GM10266 (cell line): ENCODE measurements around the gene COL1A2.

Experiments
- DNase-seq: peaks from one replicate; pipeline ENCODE4 v3.0.0; 2012; ENCODE audit errors: extremely low spot score
- TF ChIP-seq, protein P1 (sequence below): IDR thresholded peaks from 2 replicates; pipeline ENCODE4 v1.5.1; 2012; ENCODE audit warnings: mild to moderate bottlenecking, low read depth; ENCODE audit not compliant: control insufficient read depth, insufficient read depth; ENCODE audit errors: missing control alignments

COL1A2 gene

DNA sequence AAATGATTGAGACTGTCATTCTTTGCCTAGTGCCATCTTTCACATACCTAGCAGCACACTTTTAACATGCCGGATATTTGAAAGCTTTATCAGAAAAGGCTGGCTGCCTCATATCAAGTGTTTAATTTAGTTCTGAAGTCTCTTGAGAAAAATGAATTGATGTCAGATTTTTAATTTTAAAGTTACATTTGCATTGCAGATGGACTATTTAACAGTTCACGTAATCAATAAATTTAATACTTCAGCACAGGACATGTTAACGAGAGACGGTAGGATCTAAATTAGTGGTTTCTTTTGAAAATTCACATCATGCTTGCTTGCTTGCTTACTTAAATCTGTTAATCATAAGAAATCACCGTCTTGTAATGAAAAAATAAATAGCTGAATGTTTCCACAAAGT is 51.6 kb downstream of the COL1A2 start:
- TF ChIP-seq, protein P1, sequence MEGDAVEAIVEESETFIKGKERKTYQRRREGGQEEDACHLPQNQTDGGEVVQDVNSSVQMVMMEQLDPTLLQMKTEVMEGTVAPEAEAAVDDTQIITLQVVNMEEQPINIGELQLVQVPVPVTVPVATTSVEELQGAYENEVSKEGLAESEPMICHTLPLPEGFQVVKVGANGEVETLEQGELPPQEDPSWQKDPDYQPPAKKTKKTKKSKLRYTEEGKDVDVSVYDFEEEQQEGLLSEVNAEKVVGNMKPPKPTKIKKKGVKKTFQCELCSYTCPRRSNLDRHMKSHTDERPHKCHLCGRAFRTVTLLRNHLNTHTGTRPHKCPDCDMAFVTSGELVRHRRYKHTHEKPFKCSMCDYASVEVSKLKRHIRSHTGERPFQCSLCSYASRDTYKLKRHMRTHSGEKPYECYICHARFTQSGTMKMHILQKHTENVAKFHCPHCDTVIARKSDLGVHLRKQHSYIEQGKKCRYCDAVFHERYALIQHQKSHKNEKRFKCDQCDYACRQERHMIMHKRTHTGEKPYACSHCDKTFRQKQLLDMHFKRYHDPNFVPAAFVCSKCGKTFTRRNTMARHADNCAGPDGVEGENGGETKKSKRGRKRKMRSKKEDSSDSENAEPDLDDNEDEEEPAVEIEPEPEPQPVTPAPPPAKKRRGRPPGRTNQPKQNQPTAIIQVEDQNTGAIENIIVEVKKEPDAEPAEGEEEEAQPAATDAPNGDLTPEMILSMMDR, result no peak
- DNase-seq, result no peak

DNA sequence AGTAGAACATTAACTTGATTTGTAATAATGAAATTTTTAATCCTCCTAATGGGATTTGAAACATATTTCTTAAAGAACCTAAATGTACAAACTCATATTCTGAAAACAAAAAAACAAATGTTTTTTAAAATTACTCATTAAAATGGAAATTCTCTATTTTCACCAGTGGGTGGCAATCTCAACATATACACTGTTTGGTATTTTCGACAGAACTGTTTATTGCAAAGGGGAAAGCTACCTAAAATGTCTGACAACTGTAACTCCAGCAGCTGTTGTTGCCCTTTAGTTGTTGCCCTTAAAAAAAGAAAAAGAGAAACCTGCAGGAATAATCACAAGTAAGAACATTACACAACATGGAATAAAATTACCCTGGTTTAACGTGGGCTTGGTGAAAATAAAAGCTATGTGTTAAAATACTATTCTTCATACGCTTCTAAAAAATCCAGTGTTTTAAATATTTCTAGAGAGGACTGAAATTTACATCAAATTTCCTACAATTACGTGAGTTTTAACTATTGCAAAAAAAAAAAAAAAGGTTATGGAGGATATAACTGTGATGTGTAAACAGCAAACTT is 54.5 kb downstream of the COL1A2 start:
- peak; percentile 37 for DNase-seq
- TF ChIP-seq, protein P1, result peak; percentile 45

DNA sequence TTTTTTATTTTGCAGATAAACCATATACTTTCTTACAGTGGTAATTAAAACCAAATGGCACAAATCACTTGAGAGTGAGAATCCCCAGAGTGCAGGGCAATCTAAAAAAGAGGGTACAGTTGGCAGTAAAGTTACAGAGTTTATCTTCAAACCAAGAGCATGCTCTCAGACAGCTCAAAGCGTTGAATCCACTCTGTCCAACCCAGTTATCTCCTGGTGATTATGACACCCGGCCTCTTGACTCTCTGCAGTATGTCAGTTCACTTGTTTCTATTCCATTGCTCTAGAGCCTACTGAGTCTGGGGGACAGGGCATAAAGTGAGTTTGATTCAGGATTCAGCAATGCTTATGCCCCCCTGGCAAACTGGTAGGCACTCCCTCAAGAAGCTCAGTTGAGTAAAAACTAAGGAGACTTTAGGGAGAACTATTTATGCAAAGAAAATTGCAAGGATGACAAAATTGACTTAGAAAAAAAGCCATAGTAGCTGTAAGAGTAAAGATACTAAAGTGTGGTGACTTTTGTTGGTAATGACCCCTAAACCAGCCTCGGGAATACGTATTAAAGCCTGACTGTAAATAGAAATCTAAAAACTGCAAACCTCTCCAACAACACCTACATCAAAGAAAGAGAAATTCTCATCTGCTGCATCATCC is 55.5 kb downstream of the COL1A2 start:
- TF ChIP-seq, protein P1, result no peak
- DNase-seq, result no peak

DNA sequence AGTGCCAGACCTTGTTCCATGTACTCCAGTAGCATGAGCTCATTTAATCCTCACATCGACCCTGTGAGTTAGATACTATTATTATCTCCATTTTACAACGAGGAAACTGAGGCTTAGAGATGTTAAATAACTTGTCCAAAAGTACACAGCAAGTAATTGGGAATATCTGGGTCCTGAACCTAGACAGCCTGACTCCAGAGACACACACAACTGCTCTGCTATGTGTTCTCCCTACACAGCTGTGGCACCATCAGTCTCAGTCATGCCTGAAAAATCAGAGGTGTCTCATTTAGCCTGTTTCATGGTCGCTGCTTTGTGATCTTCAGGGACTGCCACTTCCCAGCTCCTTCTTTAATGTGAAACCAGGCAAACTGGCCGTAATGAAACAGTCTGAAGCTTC is 56.5 kb downstream of the COL1A2 start:
- no peak for DNase-seq
- TF ChIP-seq, protein P1, result no peak

DNA sequence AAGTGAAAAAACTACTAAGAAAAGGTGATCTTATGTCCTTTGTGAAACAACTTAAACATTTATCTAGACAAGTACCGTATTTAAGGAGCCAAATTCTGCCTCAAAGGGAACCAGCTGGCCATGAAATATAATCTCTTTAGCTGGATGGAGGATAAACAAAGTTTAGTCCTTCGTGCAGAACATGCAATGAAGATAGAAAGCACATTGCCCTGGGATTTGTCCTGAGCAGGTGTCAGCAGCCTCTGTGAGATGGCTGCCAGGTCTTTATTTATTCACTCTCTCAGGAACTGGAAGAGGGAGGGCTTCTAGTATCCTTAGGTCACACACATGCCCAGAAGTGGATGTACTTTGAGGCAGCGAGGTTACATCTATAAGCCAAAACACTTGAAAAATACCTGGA is 57.5 kb downstream of the COL1A2 start:
- TF ChIP-seq, protein P1, result no peak
- DNase-seq, result no peak

DNA sequence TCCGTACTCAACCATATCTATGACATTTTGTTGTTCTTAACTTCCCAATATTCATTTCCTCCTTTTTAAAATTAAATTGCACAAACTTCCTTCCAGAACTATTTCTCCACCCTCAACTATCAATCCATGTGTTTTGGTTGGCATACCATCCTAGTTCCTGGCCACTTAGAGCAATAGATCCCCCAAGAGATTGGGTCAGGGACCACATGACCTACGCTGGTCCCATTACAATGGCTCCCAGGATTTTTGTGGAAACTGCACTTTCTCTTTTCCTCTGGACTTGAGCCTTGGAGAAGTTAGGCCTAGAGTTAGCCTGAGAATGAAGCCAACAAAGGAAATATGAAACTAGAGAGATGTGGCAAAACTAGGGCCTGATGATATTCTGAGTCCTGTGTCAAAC is 59.2 kb downstream of the COL1A2 start:
- DNase-seq, result no peak
- TF ChIP-seq, protein P1, result no peak

DNA sequence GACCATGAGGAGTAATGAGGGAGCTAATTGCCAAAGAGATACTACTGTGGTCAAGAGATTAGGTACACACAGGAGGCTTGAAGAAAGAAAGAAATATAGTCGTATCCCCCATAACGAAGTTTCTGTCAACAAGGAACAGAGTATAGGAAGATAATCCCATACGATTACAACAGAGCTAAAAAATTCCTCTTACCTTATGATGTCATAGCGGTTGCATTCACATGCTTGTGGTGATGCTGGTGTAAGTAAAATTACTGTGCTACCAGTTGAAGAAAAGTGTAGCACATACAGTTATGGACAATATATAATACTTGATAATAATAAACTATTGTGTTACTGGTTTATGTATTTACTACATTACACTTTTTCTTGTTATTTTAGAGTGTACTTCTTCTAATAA is 63.3 kb downstream of the COL1A2 start:
- DNase-seq, result no peak
- TF ChIP-seq, protein P1, result no peak
